Lower lobe of right lung (tissue), 2 donors: ENCODE data around the gene SNX27. TPM values are rescaled to one million over a fixed set of nuclear protein-coding genes. Genes with fewer than 3 reads are reported as not detected.

Experiments
- ATAC-seq, 2 donors: fragments of 200-7000 bp; cut with Tn5 transposase; one replicate each; pipeline ENCODE4 v1.9.1; 2020 to 2022; ENCODE audit warnings: mild to moderate bottlenecking in 2 of 2, moderate library complexity in 2 of 2
- DNase-seq: peaks from one replicate; pipeline ENCODE4 v3.0.0-alpha.2; 2020
- H3K27ac ChIP-seq: fragments of 200-600 bp; one replicate; pipeline ENCODE4 v1.8.0; 2022
- H3K27me3 ChIP-seq: fragments of 200-600 bp; one replicate; pipeline ENCODE4 v1.8.0; 2022; ENCODE audit warnings: low read depth
- H3K36me3 ChIP-seq: fragments of 200-600 bp; one replicate; pipeline ENCODE4 v1.8.0; 2022; ENCODE audit warnings: mild to moderate bottlenecking
- H3K4me1 ChIP-seq: fragments of 200-600 bp; one replicate; pipeline ENCODE4 v1.8.0; 2022
- H3K4me3 ChIP-seq: fragments of 200-600 bp; one replicate; pipeline ENCODE4 v1.8.0; 2022; ENCODE audit warnings: mild to moderate bottlenecking
- H3K9me3 ChIP-seq: fragments of 200-600 bp; one replicate; pipeline ENCODE4 v1.8.0; 2022
- intact Hi-C: fragments of 100-400 bp; cut with DNase I; formaldehyde crosslinking; loops from one replicate; pipeline ENCODE4 v1.11.0; 2022
- total RNA-seq: library from RNA; stranded (reverse); fragmentation: NEBNext Ultra II Directional; extraction: Animal tissue kit (Norgen Biotek cat#: 25700); gene quantifications from one replicate; pipeline ENCODE4 v1.2.1, GENCODE V29; 2021
- TF ChIP-seq, protein P1 (sequence below): fragments of 200-600 bp; IDR thresholded peaks from one replicate; pipeline ENCODE4 v1.8.0; 2022; ENCODE audit warnings: antibody characterized with exemption, mild to moderate bottlenecking
- donor health status: DM: no; HTN: yes; CAD: no; lungs with severe emphysema.

Gene SNX27
- total RNA-seq, 1 donor from 2014 or later: 66.5 TPM

DNA sequence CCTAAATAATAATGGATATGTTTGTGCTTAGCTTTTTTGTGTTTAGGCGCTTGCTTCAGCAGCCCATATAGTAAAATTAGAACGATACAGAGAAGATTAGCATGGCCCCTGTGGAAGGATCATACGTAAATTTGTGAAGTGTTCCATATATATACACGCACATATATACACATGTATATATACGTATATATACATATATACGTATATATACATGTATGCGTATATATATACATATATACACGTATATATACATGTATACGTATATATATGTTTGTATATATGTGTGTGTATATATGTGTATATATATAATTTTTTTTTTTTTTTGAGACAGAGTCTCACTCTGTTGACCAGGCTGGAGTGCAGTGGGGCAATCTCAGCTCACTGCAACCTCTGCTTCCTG lies 17.4 kb downstream of the SNX27 start:
- H3K4me1 ChIP-seq: no peaks in the 10 kb centered on the region
- intact Hi-C loops: no loop called here
- TF ChIP-seq, protein P1, sequence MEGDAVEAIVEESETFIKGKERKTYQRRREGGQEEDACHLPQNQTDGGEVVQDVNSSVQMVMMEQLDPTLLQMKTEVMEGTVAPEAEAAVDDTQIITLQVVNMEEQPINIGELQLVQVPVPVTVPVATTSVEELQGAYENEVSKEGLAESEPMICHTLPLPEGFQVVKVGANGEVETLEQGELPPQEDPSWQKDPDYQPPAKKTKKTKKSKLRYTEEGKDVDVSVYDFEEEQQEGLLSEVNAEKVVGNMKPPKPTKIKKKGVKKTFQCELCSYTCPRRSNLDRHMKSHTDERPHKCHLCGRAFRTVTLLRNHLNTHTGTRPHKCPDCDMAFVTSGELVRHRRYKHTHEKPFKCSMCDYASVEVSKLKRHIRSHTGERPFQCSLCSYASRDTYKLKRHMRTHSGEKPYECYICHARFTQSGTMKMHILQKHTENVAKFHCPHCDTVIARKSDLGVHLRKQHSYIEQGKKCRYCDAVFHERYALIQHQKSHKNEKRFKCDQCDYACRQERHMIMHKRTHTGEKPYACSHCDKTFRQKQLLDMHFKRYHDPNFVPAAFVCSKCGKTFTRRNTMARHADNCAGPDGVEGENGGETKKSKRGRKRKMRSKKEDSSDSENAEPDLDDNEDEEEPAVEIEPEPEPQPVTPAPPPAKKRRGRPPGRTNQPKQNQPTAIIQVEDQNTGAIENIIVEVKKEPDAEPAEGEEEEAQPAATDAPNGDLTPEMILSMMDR: no peak
- H3K9me3 ChIP-seq: no peaks in the 10 kb centered on the region
- peaks cover 6% of the 10 kb centered on the region for H3K36me3 ChIP-seq
- DNase-seq: no peak
- no peak for ATAC-seq
- H3K27ac ChIP-seq: no peak overlapping the region
- no peaks in the 10 kb centered on the region for H3K27me3 ChIP-seq
- H3K4me3 ChIP-seq: no peak overlapping the region

DNA sequence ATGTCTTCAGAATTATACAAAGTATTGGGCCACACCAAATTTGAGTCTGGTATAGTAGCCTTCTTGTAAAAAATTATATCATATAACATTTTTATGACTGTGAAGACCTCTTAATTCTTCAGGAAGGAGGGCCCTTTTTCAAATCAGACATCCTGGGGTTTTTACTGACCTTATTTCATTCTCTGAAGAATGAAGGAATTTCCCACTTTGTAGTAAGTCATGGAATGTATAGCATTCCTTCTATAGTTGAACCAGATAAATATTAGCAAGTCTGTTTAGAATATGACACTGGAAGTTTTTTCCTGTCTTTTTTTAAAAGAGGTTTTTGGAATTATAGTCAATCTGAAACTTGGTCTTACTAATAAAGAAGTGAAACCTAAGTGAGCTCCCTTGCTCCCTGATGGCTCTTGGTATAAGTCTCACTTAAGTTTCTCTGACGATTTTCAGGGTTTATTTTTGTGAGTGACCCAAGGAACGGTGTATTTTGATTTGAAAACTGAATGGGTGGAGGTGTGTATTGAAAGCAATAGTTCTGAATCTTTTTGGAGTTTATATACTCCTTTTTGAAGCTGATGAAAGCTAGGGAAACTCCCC lies 23.7 kb downstream of the SNX27 start:
- intact Hi-C loops: no loop called here

DNA sequence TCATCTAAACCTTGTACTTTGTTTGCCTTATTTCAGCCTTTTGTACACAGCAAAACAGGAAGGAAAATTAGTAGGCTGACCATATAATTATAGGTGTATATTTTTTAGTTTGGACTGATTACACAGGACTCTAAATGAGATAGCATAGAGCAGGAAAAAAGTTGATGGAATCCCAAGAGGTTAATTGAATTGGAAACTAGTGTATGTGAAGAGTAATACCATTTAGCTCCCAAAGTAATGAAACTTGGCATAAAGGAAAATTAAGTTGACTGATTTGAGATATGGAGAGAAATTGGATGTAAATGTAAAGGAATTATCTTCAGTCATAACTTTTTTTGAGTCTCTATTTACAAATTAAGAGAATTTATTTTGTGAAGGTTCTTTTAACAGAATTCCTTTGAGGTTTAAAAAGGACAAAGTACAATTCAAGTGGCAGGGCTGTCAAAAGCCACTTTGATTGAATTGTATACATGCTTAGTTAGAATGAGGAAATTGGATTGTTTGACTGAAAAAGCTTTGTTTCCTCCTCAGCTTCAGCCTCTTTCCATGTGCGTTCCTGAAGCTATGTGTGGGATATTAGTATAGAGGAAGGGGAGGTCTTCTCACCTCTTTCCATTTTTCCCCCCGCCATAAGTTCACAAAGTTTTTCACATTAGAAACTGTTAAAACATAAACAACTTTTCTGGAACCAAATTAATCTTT lies 26.4 kb downstream of the SNX27 start:
- TF ChIP-seq, protein P1: no peak
- H3K27me3 ChIP-seq: no peaks in the 10 kb centered on the region
- ATAC-seq (no peak), DNase-seq (no peak)
- no peak overlapping the region for H3K4me3 ChIP-seq
- H3K9me3 ChIP-seq: no peaks in the 10 kb centered on the region
- intact Hi-C loops: no loop called here
- H3K4me1 ChIP-seq: peaks cover 16% of the 10 kb centered on the region
- H3K27ac ChIP-seq: no peak overlapping the region
- H3K36me3 ChIP-seq: peaks cover 7% of the 10 kb centered on the region

More for the DNA sequence above, 23.7 kb downstream of the SNX27 start:
- no peaks in the 10 kb centered on the region for H3K9me3 ChIP-seq
- TF ChIP-seq, protein P1: no peak
- peaks cover 3% of the 10 kb centered on the region for H3K36me3 ChIP-seq
- H3K4me1 ChIP-seq: peaks cover 16% of the 10 kb centered on the region
- H3K27me3 ChIP-seq: no peaks in the 10 kb centered on the region
- ATAC-seq (no peak), DNase-seq (no peak)
- H3K4me3 ChIP-seq: no peak overlapping the region
- no peak overlapping the region for H3K27ac ChIP-seq

DNA sequence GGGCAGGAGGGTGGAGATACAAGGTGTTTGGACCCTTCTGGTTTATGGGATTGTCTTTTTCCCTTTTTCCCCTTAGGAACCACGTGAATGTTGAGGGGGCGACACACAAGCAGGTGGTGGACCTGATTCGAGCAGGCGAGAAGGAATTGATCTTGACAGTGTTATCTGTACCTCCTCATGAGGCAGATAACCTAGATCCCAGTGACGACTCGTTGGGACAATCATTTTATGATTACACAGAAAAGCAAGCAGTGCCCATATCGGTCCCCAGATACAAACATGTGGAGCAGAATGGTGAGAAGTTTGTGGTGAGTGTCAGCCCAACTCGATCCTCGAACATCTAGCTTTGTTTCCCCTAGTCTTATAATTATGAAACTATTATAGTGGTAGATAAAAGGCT lies 27.0 kb downstream of the SNX27 start:
- no peak for ATAC-seq

DNA sequence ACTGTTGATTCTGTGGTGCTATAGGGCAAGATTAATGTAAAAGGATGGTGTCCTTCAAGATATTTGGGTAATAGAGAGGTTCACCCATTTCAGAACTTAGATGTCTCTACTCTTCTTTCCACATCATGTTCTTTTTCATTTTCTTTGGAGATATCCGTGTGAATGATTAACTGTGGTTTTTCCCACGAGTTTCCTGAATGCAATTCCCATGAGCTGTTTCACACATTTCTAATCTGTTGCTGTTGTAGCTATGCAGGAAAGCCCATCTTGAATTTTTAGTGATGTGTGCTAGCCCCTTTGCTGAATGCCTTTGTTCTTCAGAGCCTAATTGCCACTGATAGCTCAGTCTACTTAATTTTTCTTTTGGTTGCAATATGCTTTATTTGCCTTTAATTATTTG lies 27.6 kb downstream of the SNX27 start:
- H3K4me1 ChIP-seq: peaks cover 16% of the 10 kb centered on the region
- ATAC-seq: no peak

More for the DNA sequence above, 27.0 kb downstream of the SNX27 start:
- H3K4me1 ChIP-seq: peaks cover 16% of the 10 kb centered on the region
- H3K9me3 ChIP-seq: no peaks in the 10 kb centered on the region
- no peak overlapping the region for H3K27ac ChIP-seq
- peaks cover 7% of the 10 kb centered on the region for H3K36me3 ChIP-seq
- no peak overlapping the region for H3K4me3 ChIP-seq
- H3K27me3 ChIP-seq: no peaks in the 10 kb centered on the region
- intact Hi-C loops: no loop called here
- no peak for DNase-seq
- TF ChIP-seq, protein P1: no peak

More for the DNA sequence above, 27.6 kb downstream of the SNX27 start:
- H3K27me3 ChIP-seq: no peaks in the 10 kb centered on the region
- intact Hi-C loops: no loop called here
- H3K9me3 ChIP-seq: no peaks in the 10 kb centered on the region
- peaks cover 7% of the 10 kb centered on the region for H3K36me3 ChIP-seq
- no peak overlapping the region for H3K4me3 ChIP-seq
- no peak for DNase-seq
- TF ChIP-seq, protein P1: no peak
- no peak overlapping the region for H3K27ac ChIP-seq
